Ishikawa (cell line): ENCODE measurements around the gene SCN4A.

Source experiments
- CEBPB ChIP-seq: IDR thresholded peaks from 2 replicates; pipeline ENCODE4 v1.6.1; 2012
- CREB1 ChIP-seq: IDR thresholded peaks from 2 replicates; pipeline ENCODE4 v1.6.1; 2012; ENCODE audit warnings: low read depth
- EGR1 ChIP-seq: IDR thresholded peaks from 2 replicates; pipeline ENCODE4 v1.6.1; 2012
- EP300 ChIP-seq: IDR thresholded peaks from 2 replicates; pipeline ENCODE4 v1.6.1; 2012; ENCODE audit warnings: borderline replicate concordance
- FOXM1 ChIP-seq: IDR thresholded peaks from 2 replicates; pipeline ENCODE4 v1.6.1; 2012; ENCODE audit warnings: low read depth, borderline replicate concordance
- NFIC ChIP-seq: IDR thresholded peaks from 2 replicates; pipeline ENCODE4 v1.6.1; 2012
- RAD21 ChIP-seq: IDR thresholded peaks from 2 replicates; pipeline ENCODE4 v1.6.1; 2012; ENCODE audit warnings: low read depth
- REST ChIP-seq: IDR thresholded peaks from 2 replicates; pipeline ENCODE4 v1.6.1; 2012; ENCODE audit warnings: low read depth, mild to moderate bottlenecking
- TAF1 ChIP-seq: IDR thresholded peaks from 2 replicates; pipeline ENCODE4 v1.6.1; 2012; ENCODE audit warnings: low read depth, mild to moderate bottlenecking
- TCF12 ChIP-seq: IDR thresholded peaks from 2 replicates; pipeline ENCODE4 v1.6.1; 2012; ENCODE audit warnings: low read depth
- TEAD4 ChIP-seq: IDR thresholded peaks from 2 replicates; pipeline ENCODE4 v1.6.1; 2012
- YY1 ChIP-seq: IDR thresholded peaks from 2 replicates; pipeline ENCODE4 v1.6.1; 2012; ENCODE audit warnings: low read depth
- ZBTB7A ChIP-seq: IDR thresholded peaks from 2 replicates; pipeline ENCODE4 v1.6.1; 2012; ENCODE audit warnings: low read depth
- TF ChIP-seq, protein P1 (sequence below): IDR thresholded peaks from 2 replicates; pipeline ENCODE4 v1.6.1; 2012
- TF ChIP-seq, protein P2 (sequence below): IDR thresholded peaks from 2 replicates; pipeline ENCODE4 v1.6.1; 2012

The SCN4A gene

GRCh38 chr17:63972796-63973195, at the start of gene SCN4A:
SCN4A (minus strand) TSS chr17:63972918; CDS start chr17:63972841, 77 bp downstream.
- no peak for TF ChIP-seq EP300
- TF ChIP-seq, protein P1, sequence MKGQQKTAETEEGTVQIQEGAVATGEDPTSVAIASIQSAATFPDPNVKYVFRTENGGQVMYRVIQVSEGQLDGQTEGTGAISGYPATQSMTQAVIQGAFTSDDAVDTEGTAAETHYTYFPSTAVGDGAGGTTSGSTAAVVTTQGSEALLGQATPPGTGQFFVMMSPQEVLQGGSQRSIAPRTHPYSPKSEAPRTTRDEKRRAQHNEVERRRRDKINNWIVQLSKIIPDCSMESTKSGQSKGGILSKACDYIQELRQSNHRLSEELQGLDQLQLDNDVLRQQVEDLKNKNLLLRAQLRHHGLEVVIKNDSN: no peak
- no peak for TF ChIP-seq EGR1
- TF ChIP-seq CREB1: no peak
- no peak for TF ChIP-seq FOXM1
- TF ChIP-seq ZBTB7A: no peak
- TF ChIP-seq TAF1: no peak
- TF ChIP-seq REST: no peak

DNA sequence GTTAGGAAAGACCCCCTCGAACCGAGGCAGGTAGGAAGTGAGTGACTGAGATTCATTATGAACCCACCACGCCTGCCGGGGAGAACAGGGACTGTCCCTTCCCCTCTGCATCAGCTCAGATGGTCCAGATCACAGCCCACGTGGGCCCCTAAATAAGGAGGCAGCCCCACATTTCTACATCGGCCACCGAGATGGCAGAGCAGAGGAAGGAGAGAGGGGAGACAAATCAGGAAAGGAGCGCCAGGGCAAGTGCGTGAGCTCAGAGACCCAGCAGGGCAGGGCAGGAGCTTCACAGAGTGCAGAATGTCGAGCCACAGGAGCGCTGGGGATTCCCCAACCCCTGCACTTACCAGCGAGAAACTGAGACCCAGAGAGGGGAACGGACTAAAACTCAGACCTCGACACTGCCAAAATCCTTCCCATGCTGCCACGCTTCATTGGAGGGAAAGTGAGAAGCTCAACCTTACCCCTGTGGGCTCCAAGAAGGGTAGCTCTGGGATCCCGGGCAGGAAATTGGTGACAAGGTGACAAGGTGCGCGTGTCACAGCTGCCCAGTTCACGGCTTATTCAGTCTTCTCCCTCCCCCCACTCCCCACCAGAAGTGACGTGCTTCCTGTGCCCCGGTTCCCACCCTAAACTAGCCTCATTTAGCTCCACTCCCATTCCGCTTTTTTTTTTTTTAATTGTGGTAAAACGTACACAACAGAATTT, 47.5 kb upstream of the SCN4A start, which contains the start of gene ICAM2:
TSS of gene ICAM2 (minus strand) at position 578 of the 711 bp plus-strand sequence. CDS start 13,942 bp downstream, outside the sequence.
- TF ChIP-seq EP300 (no peak), ZBTB7A (no peak), FOXM1 (no peak), TAF1 (no peak), YY1 (no peak), TCF12 (no peak), EGR1 (no peak), NFIC (no peak), TEAD4 (no peak), RAD21 (no peak), REST (no peak), CEBPB (no peak), CREB1 (no peak)
- TF ChIP-seq, protein P1: no peak
- TF ChIP-seq, protein P2, sequence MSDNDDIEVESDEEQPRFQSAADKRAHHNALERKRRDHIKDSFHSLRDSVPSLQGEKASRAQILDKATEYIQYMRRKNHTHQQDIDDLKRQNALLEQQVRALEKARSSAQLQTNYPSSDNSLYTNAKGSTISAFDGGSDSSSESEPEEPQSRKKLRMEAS: no peak

DNA sequence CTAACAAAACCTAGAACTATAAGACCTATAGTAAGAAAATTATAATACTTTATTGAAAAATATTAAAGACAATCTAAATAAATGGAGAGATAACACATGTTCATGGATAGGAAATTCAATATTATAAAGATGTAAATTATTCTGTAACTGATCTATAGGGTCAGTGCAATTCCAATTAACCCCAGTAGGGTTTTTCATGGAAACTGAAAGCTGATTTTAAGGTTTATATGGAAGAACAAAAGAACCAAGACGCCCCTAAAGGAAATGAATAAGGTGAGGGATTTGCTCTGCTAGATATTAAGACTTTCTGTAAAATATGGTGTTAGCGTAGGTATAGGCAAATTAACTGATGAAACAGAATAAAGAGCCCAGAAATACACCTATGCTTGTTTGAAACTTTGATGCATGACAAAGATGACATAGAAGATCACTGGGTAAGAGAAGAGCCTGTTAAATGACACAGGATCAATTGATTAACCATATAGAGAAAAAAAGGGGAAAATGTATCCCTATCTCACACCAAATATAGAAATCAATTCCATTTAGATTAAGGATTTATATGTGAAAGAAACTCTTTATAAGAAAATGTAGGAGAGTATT, 44.8 kb upstream of the SCN4A start:
- TF ChIP-seq, protein P1: no peak
- TF ChIP-seq TEAD4 (no peak), RAD21 (no peak)

GRCh38 chr17:64016974-64017373, 44.3 kb upstream of the SCN4A start:
- no peak for TF ChIP-seq FOXM1
- no peak for TF ChIP-seq RAD21
- no peak for TF ChIP-seq ZBTB7A
- no peak for TF ChIP-seq TAF1
- no peak for TF ChIP-seq EP300
- no peak for TF ChIP-seq REST
- no peak for TF ChIP-seq TEAD4
- no peak for TF ChIP-seq CEBPB
- TF ChIP-seq, protein P2: no peak
- TF ChIP-seq, protein P1: no peak
- no peak for TF ChIP-seq NFIC
